ENCODE results near the gene SLC6A14. TPM values are rescaled to one million over a fixed set of nuclear protein-coding genes. Genes with fewer than 3 reads are reported as not detected.

The SLC6A14 gene
- total RNA-seq, 4 donors from 2014 or later, result not detected

DNA sequence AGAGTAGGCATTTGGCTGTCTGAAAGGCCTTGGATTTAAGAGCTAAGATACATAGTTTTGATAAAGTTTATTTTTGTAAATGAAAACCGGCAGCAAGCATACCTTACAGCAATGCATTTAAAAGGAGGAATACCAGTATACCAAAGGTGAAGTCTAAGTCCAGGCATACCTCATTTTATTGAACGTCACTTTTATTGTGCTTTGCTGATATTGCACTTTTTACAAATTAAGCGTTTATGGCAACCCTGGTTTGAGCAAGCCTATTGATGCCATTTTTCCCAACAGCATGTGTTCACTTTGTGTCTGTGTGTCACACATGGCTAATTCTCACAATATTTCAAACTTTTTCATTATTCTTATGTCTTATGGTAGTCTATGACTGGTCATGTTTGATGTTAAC lies 8.4 kb upstream of the SLC6A14 start:
- no peak for DNase-seq (ENCODE audit: low spot score)
- TF ChIP-seq, protein P1, sequence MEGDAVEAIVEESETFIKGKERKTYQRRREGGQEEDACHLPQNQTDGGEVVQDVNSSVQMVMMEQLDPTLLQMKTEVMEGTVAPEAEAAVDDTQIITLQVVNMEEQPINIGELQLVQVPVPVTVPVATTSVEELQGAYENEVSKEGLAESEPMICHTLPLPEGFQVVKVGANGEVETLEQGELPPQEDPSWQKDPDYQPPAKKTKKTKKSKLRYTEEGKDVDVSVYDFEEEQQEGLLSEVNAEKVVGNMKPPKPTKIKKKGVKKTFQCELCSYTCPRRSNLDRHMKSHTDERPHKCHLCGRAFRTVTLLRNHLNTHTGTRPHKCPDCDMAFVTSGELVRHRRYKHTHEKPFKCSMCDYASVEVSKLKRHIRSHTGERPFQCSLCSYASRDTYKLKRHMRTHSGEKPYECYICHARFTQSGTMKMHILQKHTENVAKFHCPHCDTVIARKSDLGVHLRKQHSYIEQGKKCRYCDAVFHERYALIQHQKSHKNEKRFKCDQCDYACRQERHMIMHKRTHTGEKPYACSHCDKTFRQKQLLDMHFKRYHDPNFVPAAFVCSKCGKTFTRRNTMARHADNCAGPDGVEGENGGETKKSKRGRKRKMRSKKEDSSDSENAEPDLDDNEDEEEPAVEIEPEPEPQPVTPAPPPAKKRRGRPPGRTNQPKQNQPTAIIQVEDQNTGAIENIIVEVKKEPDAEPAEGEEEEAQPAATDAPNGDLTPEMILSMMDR (IDR thresholded peaks at IDR 0.05), result no peak
- no peak for ATAC-seq (ENCODE audit: low FRiP score)

DNA sequence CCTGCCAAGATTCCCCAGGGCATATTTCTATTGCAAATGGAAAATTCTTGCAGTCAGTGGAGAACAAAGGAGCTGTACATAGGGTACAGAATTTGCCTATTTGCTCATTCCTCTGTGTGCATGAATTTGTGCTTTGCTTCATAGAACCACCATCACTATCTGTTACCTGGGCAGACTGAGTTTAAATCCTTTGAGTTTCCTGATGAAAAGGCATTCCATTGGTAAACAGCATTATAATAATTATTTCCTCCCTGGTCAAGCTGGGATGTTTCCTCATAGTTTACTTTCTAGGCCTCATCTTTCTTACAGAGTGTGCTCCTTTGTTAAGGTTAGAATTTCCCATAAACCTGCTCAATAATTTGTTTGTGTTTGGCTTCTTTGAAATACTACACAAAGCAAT lies 809 bp upstream of the SLC6A14 start:
- TF ChIP-seq, protein P1 (IDR thresholded peaks at IDR 0.05), result no peak
- DNase-seq (ENCODE audit: low spot score), result no peak
- ATAC-seq (ENCODE audit: low FRiP score), result no peak

DNA sequence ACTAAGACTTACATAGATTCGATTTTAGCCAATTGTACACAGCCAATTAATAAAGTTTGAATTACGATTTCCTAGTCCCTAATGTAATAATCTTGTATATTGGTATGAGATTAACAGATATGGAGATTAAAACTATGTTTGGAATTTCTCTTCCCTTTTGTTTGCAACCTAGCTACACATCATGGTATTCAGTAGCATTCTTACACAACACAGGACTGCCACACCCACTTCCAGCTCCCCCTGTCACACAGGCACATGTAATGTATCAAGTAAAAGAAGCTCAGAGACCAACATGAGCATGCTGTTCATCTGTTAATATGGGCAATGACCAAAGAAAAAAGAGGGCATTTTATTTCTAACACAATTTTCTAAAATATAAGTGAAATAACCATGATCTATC lies 12.8 kb downstream of the SLC6A14 start:
- TF ChIP-seq, protein P1 (IDR thresholded peaks at IDR 0.05), result no peak
- DNase-seq (ENCODE audit: low spot score) (no peak), ATAC-seq (ENCODE audit: low FRiP score) (no peak)

DNA sequence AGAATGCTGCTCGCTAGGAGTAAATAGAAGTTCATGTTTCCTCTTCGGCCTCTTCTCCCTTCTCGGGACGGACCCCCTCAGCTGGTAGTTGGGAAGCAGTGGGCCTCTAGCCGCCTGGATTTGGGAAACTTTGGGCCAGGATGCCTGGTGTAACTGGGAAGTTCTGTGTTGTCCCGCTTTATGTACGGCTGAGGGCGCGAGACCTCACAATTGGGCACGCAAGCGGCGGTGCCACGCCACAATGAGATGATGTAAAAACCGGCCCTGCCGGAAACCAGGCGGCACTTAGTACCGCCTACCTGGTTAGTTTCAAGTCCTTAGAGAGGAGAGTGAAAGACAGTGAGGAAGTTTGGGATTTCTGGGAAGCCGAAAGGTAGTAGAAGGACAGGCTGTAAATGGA lies 26.4 kb downstream of the SLC6A14 start, which contains the start of gene CT83:
CT83 (minus strand) TSS at position 155 of the 400 bp plus-strand sequence; CDS start at position 35, 120 bp downstream.
- DNase-seq (ENCODE audit: low spot score), result no peak
- TF ChIP-seq, protein P1 (IDR thresholded peaks at IDR 0.05), result no peak
- ATAC-seq (ENCODE audit: low FRiP score), result no peak

GRCh38 chrX:116480059-116480458 lies 43.7 kb downstream of the SLC6A14 start:
- ATAC-seq (ENCODE audit: low FRiP score) (no peak), DNase-seq (ENCODE audit: low spot score) (no peak)
- TF ChIP-seq, protein P1 (IDR thresholded peaks at IDR 0.05), result no peak

GRCh38 chrX:116490104-116490503 lies 53.7 kb downstream of the SLC6A14 start:
- DNase-seq (ENCODE audit: low spot score), result no peak
- ATAC-seq (ENCODE audit: low FRiP score), result no peak
- TF ChIP-seq, protein P1 (IDR thresholded peaks at IDR 0.05), result no peak

DNA sequence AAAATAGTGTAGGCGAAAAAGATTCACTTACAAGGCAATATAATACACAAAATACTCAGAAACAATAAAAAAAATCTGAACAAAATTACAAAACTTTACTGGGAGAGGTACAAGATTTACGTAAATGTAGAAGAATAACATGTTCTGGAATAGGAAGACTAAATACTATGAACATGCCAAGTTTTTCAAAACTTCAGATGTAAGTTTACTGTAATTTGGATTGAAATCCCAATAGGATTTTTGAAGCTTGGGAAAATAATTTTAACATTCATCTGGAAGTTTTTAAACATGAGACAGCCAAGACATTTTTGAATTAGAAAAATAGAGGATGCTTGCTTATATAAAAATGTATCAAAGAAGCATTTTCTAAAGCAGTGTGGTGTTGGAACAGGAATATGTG lies 56.9 kb downstream of the SLC6A14 start:
- ATAC-seq (ENCODE audit: low FRiP score) (no peak), DNase-seq (ENCODE audit: low spot score) (no peak)

More for the DNA sequence above, 56.9 kb downstream of the SLC6A14 start:
- TF ChIP-seq, protein P1 (IDR thresholded peaks at IDR 0.05), result no peak
